B cell (primary cell): ENCODE results near the gene APMAP. TPM values are rescaled to one million over a fixed set of nuclear protein-coding genes. Genes with fewer than 3 reads are reported as not detected.

Source experiments
- ATAC-seq: fragments of 200-7000 bp; cut with Tn5 transposase; one replicate; pipeline ENCODE4 v1.10.0; 2021; ENCODE audit warnings: low read depth, mild to moderate bottlenecking, moderate number of reproducible peaks, moderate library complexity
- CTCF ChIA-PET: fragments of 350-600 bp; sonication (Branson Sonifier 250); formaldehyde crosslinking; loops from one replicate; lab custom pipeline; 2021; ENCODE audit warnings: antibody characterized with exemption, inconsistent platforms; lab: Charles Lee
- POLR2A ChIA-PET: fragments of 350-600 bp; sonication (Branson Sonifier 250); formaldehyde crosslinking; loops from one replicate; lab custom pipeline; 2021; ENCODE audit warnings: antibody characterized with exemption; lab: Charles Lee
- DNase-seq: peaks from one replicate; pipeline ENCODE4 v3.0.0; 2013
- H2AFZ ChIP-seq: 2 replicates; pipeline ENCODE4 v1.6.1; 2012; ENCODE audit warnings: mild to moderate bottlenecking, low read depth, low read length; ENCODE audit not compliant: insufficient read depth, poor library complexity, severe bottlenecking
- H3K27ac ChIP-seq, 2 donors: 1 replicate in 1 of 2; 2 replicates in 1 of 2; pipeline ENCODE4 v1.5.1; 2012 to 2013; ENCODE audit warnings: low read length in 2 of 2, mild to moderate bottlenecking in 2 of 2, moderate library complexity in 1 of 2
- H3K27me3 ChIP-seq, 4 experiments: fragments of 200-600 bp in 1 of 4; sonication (generic) in 1 of 4; replicated peaks in 1 of 4; 1 replicate in 2 of 4; 2 replicates in 2 of 4; pipeline versions ENCODE4 v1.6.1 to v1.7.0; 2013 to 2016; ENCODE audit warnings: low read length in 3 of 4, mild to moderate bottlenecking in 2 of 4, mixed read lengths in 1 of 4, moderate library complexity in 1 of 4; ENCODE audit not compliant: insufficient read depth in 4 of 4, control insufficient read depth in 3 of 4; ENCODE audit errors: control extremely low read depth in 1 of 4
- H3K36me3 ChIP-seq, 2 experiments: replicated peaks in 1 of 2; 1 replicate in 1 of 2; 2 replicates in 1 of 2; pipeline versions ENCODE4 v1.6.1 to v1.7.1; 2013; ENCODE audit warnings: low read length in 1 of 2; ENCODE audit not compliant: insufficient read depth in 2 of 2, control insufficient read depth in 1 of 2; ENCODE audit errors: control extremely low read depth in 1 of 2, extremely low read depth in 1 of 2
- H3K4me1 ChIP-seq, 2 donors: fragments of 200-600 bp in 1 of 2; sonication (generic) in 1 of 2; 1 replicate in 1 of 2; 2 replicates in 1 of 2; pipeline versions ENCODE4 v1.5.1 to v1.6.1; 2013 to 2017; ENCODE audit warnings: low read length in 2 of 2; ENCODE audit not compliant: control insufficient read depth in 2 of 2, insufficient read depth in 2 of 2
- H3K4me2 ChIP-seq: replicated peaks from 2 replicates; pipeline ENCODE3; 2012; ENCODE audit warnings: mild to moderate bottlenecking, low read depth, low read length; ENCODE audit not compliant: poor library complexity, severe bottlenecking
- H3K4me3 ChIP-seq, 5 experiments: fragments of 200-600 bp in 1 of 5; sonication (generic) in 1 of 5; 1 replicate in 3 of 5; 2 replicates in 2 of 5; pipeline versions ENCODE4 v1.5.1 to v1.7.0; 2011 to 2016; ENCODE audit warnings: low read length in 4 of 5, mild to moderate bottlenecking in 4 of 5, low read depth in 2 of 5, control low read depth in 1 of 5, moderate library complexity in 1 of 5; ENCODE audit not compliant: insufficient read depth in 1 of 5; ENCODE audit errors: control extremely low read depth in 1 of 5, extremely low read depth in 1 of 5
- H3K79me2 ChIP-seq: fragments of 200-600 bp; sonication (generic); one replicate; pipeline ENCODE4 v1.6.0; 2016; ENCODE audit warnings: low read length; ENCODE audit not compliant: control insufficient read depth, insufficient read depth
- H3K9ac ChIP-seq: fragments of 200-600 bp; sonication (generic); 2 replicates; pipeline ENCODE4 v1.6.1; 2017; ENCODE audit warnings: mild to moderate bottlenecking, low read length, moderate library complexity
- H3K9me3 ChIP-seq, 3 donors: one replicate each; pipeline versions ENCODE4 v1.6.1 to v1.7.1; 2013; ENCODE audit warnings: low read length in 2 of 3; ENCODE audit not compliant: control insufficient read depth in 2 of 3, insufficient read depth in 1 of 3; ENCODE audit errors: control extremely low read depth in 1 of 3
- H4K20me1 ChIP-seq: 2 replicates; pipeline ENCODE4 v1.6.0; 2012; ENCODE audit warnings: mild to moderate bottlenecking, low read length; ENCODE audit not compliant: insufficient read depth, control insufficient read depth, poor library complexity, severe bottlenecking
- H3K27ac Mint-ChIP-seq: one replicate; pipeline ENCODE4 v1.8.0; 2021; ENCODE audit warnings: mixed read lengths
- H3K27me3 Mint-ChIP-seq: one replicate; pipeline ENCODE4 v1.8.0; 2021; ENCODE audit warnings: mixed read lengths
- H3K4me1 Mint-ChIP-seq: one replicate; pipeline ENCODE4 v1.8.0; 2021; ENCODE audit warnings: mixed read lengths
- H3K4me3 Mint-ChIP-seq: one replicate; pipeline ENCODE4 v1.8.0; 2021; ENCODE audit warnings: mixed read lengths
- H3K9me3 Mint-ChIP-seq: one replicate; pipeline ENCODE4 v1.8.0; 2022; ENCODE audit warnings: mixed read lengths; ENCODE audit not compliant: insufficient read depth
- CTCF ChIP-seq: fragments of 200-600 bp; IDR thresholded peaks from one replicate; pipeline ENCODE4 v1.8.0; 2022; ENCODE audit warnings: antibody characterized with exemption, mild to moderate bottlenecking
- EZH2 ChIP-seq: IDR thresholded peaks from 2 replicates; pipeline ENCODE4 v1.6.1; 2012; ENCODE audit warnings: borderline replicate concordance, low read depth, mild to moderate bottlenecking, moderate library complexity, low read length; ENCODE audit not compliant: insufficient read depth, poor library complexity, severe bottlenecking
- WGBS: methylation state at CpG from one replicate; pipeline ENCODE4 v1.1.5; 2013; ENCODE audit warnings: missing lambda C conversion rate; ENCODE audit not compliant: insufficient coverage; 5-methylcytosine and 5-hydroxymethylcytosine counted together
- intact Hi-C: fragments of 100-400 bp; cut with micrococcal nuclease; formaldehyde crosslinking; loops from one replicate; pipeline ENCODE4 v1.10.0; 2022
- polyA minus RNA-seq: library from RNA; depleted of rRNA, polyadenylated mRNA; stranded (reverse); fragments of >200 nt; gene quantifications from 2 replicates; pipeline ENCODE4 v1.2.3, GENCODE V29; 2012
- polyA plus RNA-seq: library from polyadenylated mRNA; depleted of rRNA; stranded (reverse); fragments of >200 nt; gene quantifications from 2 replicates; pipeline ENCODE4 v1.2.3, GENCODE V29; 2012
- total RNA-seq, 2 donors: library from RNA; stranded (reverse); fragments of 120-200 nt in 1 of 2; gene quantifications; 1 replicate in 1 of 2; 2 replicates in 1 of 2; pipeline versions ENCODE4 v1.2.3 to v1.2.4, GENCODE V29; 2013 to 2022

APMAP gene
- total RNA-seq (28.0 and 28.2 TPM in 2 replicates), polyA plus RNA-seq (9.1 and 9.8 TPM in 2 replicates), polyA minus RNA-seq (12.3 and 13.3 TPM in 2 replicates)
- 27.6 TPM for total RNA-seq (2013)

GRCh38 chr20:24992487-24993205 lies at the start of gene APMAP:
Gene APMAP, minus strand, starts transcription at chr20:24992751. Its CDS starts 63 bp downstream, at chr20:24992688.
- Mint-ChIP-seq H3K27me3 (no peaks in the 10 kb centered on the region), H3K4me3 (peak within 1 kb of the TSS; percentile 96), H3K4me1 (peaks cover 46% of the 10 kb centered on the region), H3K27ac (peak within 1 kb of the TSS; percentile 97), H3K9me3 (no peaks in the 10 kb centered on the region)
- Histone ChIP-seq H4K20me1 (no peaks in the 10 kb centered on the region), H3K9me3 (no peaks in the 10 kb centered on the region), H3K27ac (peak within 1 kb of the TSS; percentile 93 to 98), H3K79me2 (peaks cover 44% of the 10 kb centered on the region), H3K4me1 (peaks cover 15 to 29% of the 10 kb centered on the region in 2 donors), H3K36me3 (no peaks in the 10 kb centered on the region), H3K27me3 (no peaks in the 10 kb centered on the region), H3K9ac (peak within 1 kb of the TSS; percentile 93), H3K4me3 (peak within 1 kb of the TSS; percentile 73 to 96 (median 84)), H2AFZ (peak within 1 kb of the TSS; percentile 90), H3K4me2 (peak within 1 kb of the TSS; percentile 92)
- under 1% methylated on average over 65 of the region's 69 CpGs for WGBS
- ATAC-seq (peak; percentile 91), DNase-seq (peak; percentile 97)
- POLR2A ChIA-PET, result interaction anchor here (2.2 to 2.4 kb wide), 2 partner anchors 65 to 70 kb away, joined by 7 to 11 read pairs; partner anchors contain the start of gene ACSS1
- intact Hi-C loops, result loop anchor here (1.0 kb wide), 3 partner anchors 51 to 399 kb away; no protein-coding TSS in a partner anchor
- TF ChIP-seq EZH2 (no peak), CTCF (no peak)
- CTCF ChIA-PET, result interaction anchor here (2.0 to 9.8 kb wide), 5 partner anchors 66 to 415 kb away, joined by 8 to 250 read pairs (median 24); partner anchors contain the start of genes ACSS1 and GINS1
